Measurements from ENCODE around the gene MCF2L. TPM values are rescaled to one million over a fixed set of nuclear protein-coding genes. Genes with fewer than 3 reads are reported as not detected.

Gene MCF2L
- total RNA-seq, 4 donors from 2014 or later = 12.8 to 169 (median 41.5) TPM

DNA sequence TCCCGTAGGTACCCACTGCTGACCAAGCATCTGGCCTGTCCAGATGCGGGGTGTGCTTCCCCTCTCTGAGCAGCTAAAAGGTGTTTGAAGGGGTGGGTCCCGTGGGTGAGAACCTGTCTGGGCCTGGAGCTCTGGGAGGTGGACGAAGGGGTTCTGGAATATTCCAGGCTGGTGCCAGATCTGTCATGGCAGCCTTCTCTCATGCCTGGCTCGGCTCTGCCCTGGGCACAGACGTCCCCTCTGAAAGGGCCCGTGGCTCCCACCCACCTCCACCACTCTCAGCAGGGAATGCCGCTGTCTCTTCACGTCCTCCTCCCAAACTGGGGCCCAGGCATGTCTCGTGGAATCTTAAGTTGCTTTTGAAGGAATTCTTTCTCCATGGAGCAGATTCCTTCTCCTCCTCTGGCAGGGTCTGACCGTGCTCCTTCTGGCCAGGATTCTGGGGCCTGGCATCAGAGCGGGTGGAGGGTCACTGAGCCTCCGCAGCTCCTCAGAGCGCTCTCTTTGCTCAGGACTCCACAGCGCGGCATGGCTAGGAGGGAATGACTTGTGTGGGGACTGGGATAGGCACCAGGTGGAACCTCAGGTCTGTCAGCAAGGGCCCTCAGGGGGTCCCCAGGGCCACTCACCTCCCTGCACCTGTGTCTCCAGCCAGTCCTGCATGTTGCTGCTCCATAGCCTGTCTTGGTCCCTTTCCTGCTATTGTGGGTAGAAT lies 5.9 kb upstream of the MCF2L start:
- DNase-seq (ENCODE audit: low spot score) (no peak), ATAC-seq (ENCODE audit: low FRiP score) (no peak)
- TF ChIP-seq CTCF (IDR thresholded peaks at IDR 0.05) = no peak

DNA sequence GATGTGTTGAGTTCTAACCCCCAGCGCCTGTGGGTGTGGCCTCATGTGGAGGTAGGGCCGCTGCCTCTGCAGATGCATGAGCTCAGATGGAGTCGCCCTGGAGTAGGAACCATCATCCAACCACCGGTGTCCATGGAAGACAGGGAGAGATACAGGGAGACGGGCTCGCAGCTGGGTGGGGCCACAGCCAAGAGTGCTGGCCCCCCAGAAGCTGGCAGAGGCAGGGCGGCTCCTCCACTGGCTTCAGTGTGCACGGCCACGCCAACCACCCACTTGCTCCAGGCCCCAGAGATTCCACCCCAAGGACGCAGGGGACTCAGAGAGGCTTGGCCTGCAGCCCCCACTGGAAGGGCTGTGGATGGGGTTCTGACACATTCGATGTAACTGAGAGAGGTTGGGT lies 5.4 kb upstream of the MCF2L start:
- DNase-seq (ENCODE audit: low spot score) (no peak), ATAC-seq (ENCODE audit: low FRiP score) (no peak)
- no peak for TF ChIP-seq CTCF (IDR thresholded peaks at IDR 0.05)

- DNase-seq (ENCODE audit: low spot score) (no peak), ATAC-seq (ENCODE audit: low FRiP score) (no peak)
- TF ChIP-seq CTCF (IDR thresholded peaks at IDR 0.05) = no peak
These were observed 4.0 kb upstream of the MCF2L start for GRCh38 chr13:112964971-112965492.

DNA sequence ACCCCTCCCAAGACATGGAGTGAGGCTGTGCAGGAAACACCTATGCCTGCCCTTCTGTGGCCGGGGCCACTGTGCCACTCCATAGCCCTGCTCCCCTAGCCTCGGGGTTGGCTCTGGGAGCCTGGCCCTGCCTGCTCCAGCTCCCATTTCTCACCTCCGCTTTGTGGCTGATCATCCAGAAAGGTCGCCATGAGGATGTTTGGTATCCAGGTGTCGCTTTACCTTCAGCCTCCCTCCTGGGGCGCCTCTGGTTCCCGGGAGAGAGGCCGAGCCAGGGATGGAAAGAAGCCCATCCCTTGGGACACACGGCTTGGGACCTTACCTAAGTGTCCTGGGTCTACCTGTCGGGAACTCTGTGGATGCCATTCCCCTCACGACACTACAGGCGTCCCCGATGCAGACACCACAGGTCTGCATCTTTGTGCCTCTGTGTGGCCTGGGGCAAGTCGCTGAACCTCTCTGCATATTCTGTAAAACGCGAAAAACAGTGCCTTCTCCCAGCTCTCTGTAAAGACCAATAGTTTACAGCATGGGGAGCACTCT lies 3.4 kb upstream of the MCF2L start:
- ATAC-seq (ENCODE audit: low FRiP score) = no peak
- TF ChIP-seq CTCF (IDR thresholded peaks at IDR 0.05) = no peak
- no peak for DNase-seq (ENCODE audit: low spot score)

DNA sequence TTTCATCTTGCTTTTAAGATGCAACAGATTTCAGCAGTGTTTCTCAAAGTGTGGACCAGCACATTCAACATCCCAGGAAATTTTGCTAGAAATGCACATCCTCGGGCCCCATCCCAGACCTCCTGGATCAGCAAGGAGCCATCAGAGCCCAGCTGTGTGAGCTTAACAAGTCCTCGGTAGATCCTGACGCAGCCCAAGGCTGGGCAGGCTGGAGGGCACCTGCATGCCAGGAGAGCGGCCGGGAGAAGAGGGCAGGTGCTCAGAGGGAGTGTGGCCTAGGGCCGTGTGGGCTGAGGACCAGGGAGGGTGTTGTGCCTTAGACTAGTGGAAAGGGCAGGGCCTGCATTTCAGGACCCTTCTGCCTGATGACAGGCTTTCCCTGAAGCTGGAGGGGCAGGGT lies 2.2 kb upstream of the MCF2L start:
- no peak for ATAC-seq (ENCODE audit: low FRiP score)
- TF ChIP-seq CTCF (IDR thresholded peaks at IDR 0.05) = no peak
- no peak for DNase-seq (ENCODE audit: low spot score)

DNA sequence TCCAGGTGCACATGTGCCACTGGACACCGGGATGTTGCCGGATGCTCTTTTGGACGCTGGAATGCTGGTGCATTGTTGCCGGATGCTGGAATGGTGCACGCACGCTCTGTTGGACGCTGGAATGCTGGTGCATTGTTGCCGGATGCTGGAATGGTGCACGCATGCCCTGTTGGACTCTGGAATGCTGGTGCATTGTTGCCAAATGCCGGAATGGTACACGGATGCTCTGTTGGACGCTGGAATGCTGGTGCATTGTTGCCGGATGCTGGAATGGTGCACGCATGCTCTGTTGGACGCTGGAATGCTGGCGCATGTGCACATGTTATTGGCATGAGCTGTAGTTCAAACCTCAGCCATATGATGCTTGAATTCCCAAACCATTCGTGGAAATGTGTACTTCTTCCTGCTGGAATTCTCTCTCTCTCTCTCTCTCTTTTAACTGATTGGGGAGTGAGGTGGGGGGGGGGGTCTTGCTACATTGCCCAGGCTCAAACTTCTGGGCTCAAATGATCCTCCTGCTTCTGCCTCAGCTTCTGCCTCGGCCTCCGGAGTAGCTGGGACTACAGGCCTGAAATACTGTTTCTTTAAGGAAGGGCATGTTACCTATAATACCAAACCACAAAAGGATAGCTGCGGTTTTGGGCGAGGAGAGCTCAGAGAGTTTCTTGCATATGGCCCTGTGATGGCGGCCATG lies 1.2 kb upstream of the MCF2L start:
- DNase-seq (ENCODE audit: low spot score) = no peak
- no peak for ATAC-seq (ENCODE audit: low FRiP score)
- no peak for TF ChIP-seq CTCF (IDR thresholded peaks at IDR 0.05)

Measured in omental fat pad (tissue), 4 donors.